Osteoblast (primary cell): ENCODE measurements around the gene ST8SIA1. TPM values are rescaled to one million over a fixed set of nuclear protein-coding genes. Genes with fewer than 3 reads are reported as not detected.

Source experiments
- DNase-seq: peaks from one replicate; pipeline ENCODE4 v3.0.0; 2011; ENCODE audit warnings: low spot score, mixed read lengths; ENCODE audit not compliant: insufficient read length; ENCODE audit errors: missing footprints
- H2AFZ ChIP-seq: 2 replicates; pipeline ENCODE4 v1.6.0; 2011; ENCODE audit warnings: mild to moderate bottlenecking, low read length
- H3K27ac ChIP-seq: 2 replicates; pipeline ENCODE4 v1.5.1; 2011; ENCODE audit warnings: mild to moderate bottlenecking, low read depth, low read length, moderate library complexity
- H3K27me3 ChIP-seq: 2 replicates; pipeline ENCODE4 v1.6.0; 2012; ENCODE audit warnings: mild to moderate bottlenecking, control low read depth, inconsistent platforms, low read length, moderate library complexity; ENCODE audit not compliant: insufficient read depth
- H3K36me3 ChIP-seq: 2 replicates; pipeline ENCODE4 v1.5.1; 2011; ENCODE audit warnings: mild to moderate bottlenecking, low read length, control low read depth, moderate library complexity; ENCODE audit not compliant: insufficient read depth
- H3K4me1 ChIP-seq: 2 replicates; pipeline ENCODE4 v1.5.1; 2011; ENCODE audit warnings: mild to moderate bottlenecking, low read length, control low read depth, moderate library complexity; ENCODE audit not compliant: insufficient read depth
- H3K4me2 ChIP-seq: 2 replicates; pipeline ENCODE4 v1.6.0; 2011; ENCODE audit warnings: mild to moderate bottlenecking, low read length; ENCODE audit not compliant: insufficient read depth
- H3K4me3 ChIP-seq: fragments of 200-600 bp; sonication (generic); 3 replicates; pipeline ENCODE4 v1.5.1; 2012; ENCODE audit warnings: mild to moderate bottlenecking, low read length, inconsistent platforms; ENCODE audit not compliant: insufficient read depth
- H3K79me2 ChIP-seq: 2 replicates; pipeline ENCODE4 v1.6.0; 2012; ENCODE audit warnings: mild to moderate bottlenecking, low read length, control low read depth, inconsistent platforms; ENCODE audit not compliant: insufficient read depth
- H3K9me3 ChIP-seq: 2 replicates; pipeline ENCODE4 v1.5.1; 2011; ENCODE audit warnings: low read depth, low read length, control low read depth
- H4K20me1 ChIP-seq: 2 replicates; pipeline ENCODE4 v1.6.0; 2012; ENCODE audit warnings: mild to moderate bottlenecking, low read length, control low read depth; ENCODE audit not compliant: insufficient read depth
- CTCF ChIP-seq: IDR thresholded peaks from 2 replicates; pipeline ENCODE4 v1.5.1; 2011; ENCODE audit warnings: mild to moderate bottlenecking, low read depth, low read length, moderate library complexity; ENCODE audit errors: extremely low read depth
- total RNA-seq: library from RNA; depleted of rRNA; stranded (reverse); fragments of >200 nt; gene quantifications from 2 replicates; pipeline ENCODE4 v1.2.3, GENCODE V29; 2012

Gene ST8SIA1
- total RNA-seq, 1 donor, result 6.2 TPM

GRCh38 chr12:22252057-22252456 is 82.5 kb downstream of the ST8SIA1 start:
- no peak for DNase-seq
- H3K79me2 ChIP-seq, result no peaks in the 10 kb centered on the region

GRCh38 chr12:22250762-22251161 is 83.7 kb downstream of the ST8SIA1 start:
- H3K27me3 ChIP-seq, result no peaks in the 10 kb centered on the region
- H3K4me1 ChIP-seq, result no peaks in the 10 kb centered on the region
- no peaks in the 10 kb centered on the region for H3K79me2 ChIP-seq
- no peak for TF ChIP-seq CTCF
- H4K20me1 ChIP-seq, result no peaks in the 10 kb centered on the region
- no peak for DNase-seq
- H3K27ac ChIP-seq, result no peak overlapping the region
- H2AFZ ChIP-seq, result no peak overlapping the region
- no peaks in the 10 kb centered on the region for H3K9me3 ChIP-seq
- no peak overlapping the region for H3K4me2 ChIP-seq
- H3K4me3 ChIP-seq, result no peak overlapping the region
- H3K36me3 ChIP-seq, result no peaks in the 10 kb centered on the region

More at GRCh38 chr12:22252057-22252456, 82.5 kb downstream of the ST8SIA1 start:
- Histone ChIP-seq H4K20me1 (no peaks in the 10 kb centered on the region), H3K27ac (no peak overlapping the region), H3K9me3 (no peaks in the 10 kb centered on the region), H3K36me3 (no peaks in the 10 kb centered on the region), H3K27me3 (no peaks in the 10 kb centered on the region), H3K4me1 (no peaks in the 10 kb centered on the region), H3K4me3 (no peak overlapping the region), H3K4me2 (no peak overlapping the region), H2AFZ (no peak overlapping the region)
- TF ChIP-seq CTCF, result no peak

- TF ChIP-seq CTCF, result no peak
- Histone ChIP-seq H3K36me3 (no peaks in the 10 kb centered on the region), H3K4me1 (no peaks in the 10 kb centered on the region), H3K4me2 (no peak overlapping the region), H3K9me3 (no peaks in the 10 kb centered on the region), H3K79me2 (no peaks in the 10 kb centered on the region), H3K27ac (no peak overlapping the region), H2AFZ (no peak overlapping the region), H3K4me3 (no peak overlapping the region), H3K27me3 (no peaks in the 10 kb centered on the region), H4K20me1 (no peaks in the 10 kb centered on the region)
- DNase-seq, result no peak
Measured at GRCh38 chr12:22248571-22249115, 85.9 kb downstream of the ST8SIA1 start.

- H3K4me2 ChIP-seq, result no peak overlapping the region
- H3K36me3 ChIP-seq, result no peaks in the 10 kb centered on the region
- H3K27ac ChIP-seq, result no peak overlapping the region
- no peak for TF ChIP-seq CTCF
- no peaks in the 10 kb centered on the region for H3K27me3 ChIP-seq
- no peaks in the 10 kb centered on the region for H4K20me1 ChIP-seq
- no peaks in the 10 kb centered on the region for H3K9me3 ChIP-seq
- H3K79me2 ChIP-seq, result no peaks in the 10 kb centered on the region
- H2AFZ ChIP-seq, result no peak overlapping the region
- no peaks in the 10 kb centered on the region for H3K4me1 ChIP-seq
- DNase-seq, result no peak
- no peak overlapping the region for H3K4me3 ChIP-seq
Measured at GRCh38 chr12:22248121-22248520, 86.4 kb downstream of the ST8SIA1 start.
